Measurements from ENCODE around the gene NOTCH3.

Gene NOTCH3

GRCh38 chr19:15154002-15154612, 46.7 kb downstream of the NOTCH3 start:
- Histone ChIP-seq H3K27ac (ENCODE audit: low read depth, low read length) (no peak overlapping the region), H3K36me3 (ENCODE audit: control insufficient read depth, insufficient read depth, low read length) (no peaks in the 10 kb centered on the region), H3K9ac (ENCODE audit: low read length) (no peak overlapping the region), H3K27me3 (ENCODE audit: control insufficient read depth, insufficient read depth, low read length) (0 out of 2 replicates have a peak, but pooled peaks cover 5% of the 10 kb centered on the region), H3K4me1 (ENCODE audit: control insufficient read depth, insufficient read depth, low read length) (no peaks in the 10 kb centered on the region), H3K4me3 (ENCODE audit: low read depth, low read length) (no peak overlapping the region), H3K9me3 (ENCODE audit: control insufficient read depth, insufficient read depth, low read depth, low read length) (peaks cover 4% of the 10 kb centered on the region; the same call in 1 of the 2 replicates)

- Histone ChIP-seq H3K4me3 (ENCODE audit: low read depth, low read length) (no peak overlapping the region), H3K36me3 (ENCODE audit: control insufficient read depth, insufficient read depth, low read length) (no peaks in the 10 kb centered on the region), H3K27me3 (ENCODE audit: control insufficient read depth, insufficient read depth, low read length) (0 out of 2 replicates have a peak, but pooled peaks cover 5% of the 10 kb centered on the region), H3K9me3 (ENCODE audit: control insufficient read depth, insufficient read depth, low read depth, low read length) (no peaks in the 10 kb centered on the region), H3K4me1 (ENCODE audit: control insufficient read depth, insufficient read depth, low read length) (no peaks in the 10 kb centered on the region), H3K27ac (ENCODE audit: low read depth, low read length) (no peak overlapping the region), H3K9ac (ENCODE audit: low read length) (no peak overlapping the region)
Measured at GRCh38 chr19:15149737-15150136, 51.1 kb downstream of the NOTCH3 start.

GRCh38 chr19:15147090-15147489, 53.7 kb downstream of the NOTCH3 start:
- H3K27ac ChIP-seq (ENCODE audit: low read depth, low read length): no peak overlapping the region
- H3K4me3 ChIP-seq (ENCODE audit: low read depth, low read length): no peak overlapping the region
- H3K36me3 ChIP-seq (ENCODE audit: control insufficient read depth, insufficient read depth, low read length): no peaks in the 10 kb centered on the region
- 0 out of 2 replicates have a peak, but pooled peaks cover 5% of the 10 kb centered on the region for H3K27me3 ChIP-seq (ENCODE audit: control insufficient read depth, insufficient read depth, low read length)
- H3K9me3 ChIP-seq (ENCODE audit: control insufficient read depth, insufficient read depth, low read depth, low read length): peaks cover 6% of the 10 kb centered on the region
- no peaks in the 10 kb centered on the region for H3K4me1 ChIP-seq (ENCODE audit: control insufficient read depth, insufficient read depth, low read length)
- H3K9ac ChIP-seq (ENCODE audit: low read length): no peak overlapping the region

GRCh38 chr19:15144046-15144646, 56.6 kb downstream of the NOTCH3 start:
- H3K4me1 ChIP-seq (ENCODE audit: control insufficient read depth, insufficient read depth, low read length): no peaks in the 10 kb centered on the region
- no peak overlapping the region for H3K27ac ChIP-seq (ENCODE audit: low read depth, low read length)

GRCh38 chr19:15142313-15142712, 58.5 kb downstream of the NOTCH3 start:
- no peak overlapping the region for H3K4me3 ChIP-seq (ENCODE audit: low read depth, low read length)
- no peaks in the 10 kb centered on the region for H3K36me3 ChIP-seq (ENCODE audit: control insufficient read depth, insufficient read depth, low read length)
- H3K27ac ChIP-seq (ENCODE audit: low read depth, low read length): no peak overlapping the region
- no peaks in the 10 kb centered on the region; the same call in 1 of the 2 replicates for H3K27me3 ChIP-seq (ENCODE audit: control insufficient read depth, insufficient read depth, low read length)
- no peak overlapping the region for H3K9ac ChIP-seq (ENCODE audit: low read length)
- H3K9me3 ChIP-seq (ENCODE audit: control insufficient read depth, insufficient read depth, low read depth, low read length): peaks cover 22% of the 10 kb centered on the region
- H3K4me1 ChIP-seq (ENCODE audit: control insufficient read depth, insufficient read depth, low read length): no peaks in the 10 kb centered on the region

More at GRCh38 chr19:15144046-15144646, 56.6 kb downstream of the NOTCH3 start:
- no peak overlapping the region for H3K9ac ChIP-seq (ENCODE audit: low read length)
- H3K9me3 ChIP-seq (ENCODE audit: control insufficient read depth, insufficient read depth, low read depth, low read length): peaks cover 18% of the 10 kb centered on the region
- H3K27me3 ChIP-seq (ENCODE audit: control insufficient read depth, insufficient read depth, low read length): no peaks in the 10 kb centered on the region; the same call in 1 of the 2 replicates
- H3K4me3 ChIP-seq (ENCODE audit: low read depth, low read length): no peak overlapping the region
- H3K36me3 ChIP-seq (ENCODE audit: control insufficient read depth, insufficient read depth, low read length): no peaks in the 10 kb centered on the region

- H3K27me3 ChIP-seq (ENCODE audit: control insufficient read depth, insufficient read depth, low read length): no peaks in the 10 kb centered on the region; the same call in 1 of the 2 replicates
- H3K9me3 ChIP-seq (ENCODE audit: control insufficient read depth, insufficient read depth, low read depth, low read length): peaks cover 22% of the 10 kb centered on the region
- no peaks in the 10 kb centered on the region for H3K4me1 ChIP-seq (ENCODE audit: control insufficient read depth, insufficient read depth, low read length)
- no peak overlapping the region for H3K4me3 ChIP-seq (ENCODE audit: low read depth, low read length)
- H3K36me3 ChIP-seq (ENCODE audit: control insufficient read depth, insufficient read depth, low read length): no peaks in the 10 kb centered on the region
- no peak overlapping the region for H3K9ac ChIP-seq (ENCODE audit: low read length)
- H3K27ac ChIP-seq (ENCODE audit: low read depth, low read length): no peak overlapping the region
Measured at GRCh38 chr19:15141143-15141542, 59.7 kb downstream of the NOTCH3 start.

- Histone ChIP-seq H3K4me1 (ENCODE audit: control insufficient read depth, insufficient read depth, low read length) (no peaks in the 10 kb centered on the region), H3K9me3 (ENCODE audit: control insufficient read depth, insufficient read depth, low read depth, low read length) (peaks cover 15% of the 10 kb centered on the region), H3K27me3 (ENCODE audit: control insufficient read depth, insufficient read depth, low read length) (no peaks in the 10 kb centered on the region; the same call in 1 of the 2 replicates), H3K27ac (ENCODE audit: low read depth, low read length) (no peak overlapping the region), H3K9ac (ENCODE audit: low read length) (no peak overlapping the region), H3K36me3 (ENCODE audit: control insufficient read depth, insufficient read depth, low read length) (no peaks in the 10 kb centered on the region), H3K4me3 (ENCODE audit: low read depth, low read length) (no peak overlapping the region)
Measured at GRCh38 chr19:15138427-15138826, 62.4 kb downstream of the NOTCH3 start.

- H3K27ac ChIP-seq (ENCODE audit: low read depth, low read length): no peak overlapping the region
- H3K4me3 ChIP-seq (ENCODE audit: low read depth, low read length): no peak overlapping the region
- no peak overlapping the region for H3K9ac ChIP-seq (ENCODE audit: low read length)
- H3K9me3 ChIP-seq (ENCODE audit: control insufficient read depth, insufficient read depth, low read depth, low read length): peaks cover 15% of the 10 kb centered on the region
- no peaks in the 10 kb centered on the region for H3K4me1 ChIP-seq (ENCODE audit: control insufficient read depth, insufficient read depth, low read length)
- no peaks in the 10 kb centered on the region; the same call in 1 of the 2 replicates for H3K27me3 ChIP-seq (ENCODE audit: control insufficient read depth, insufficient read depth, low read length)
- no peaks in the 10 kb centered on the region for H3K36me3 ChIP-seq (ENCODE audit: control insufficient read depth, insufficient read depth, low read length)
Measured at GRCh38 chr19:15137777-15138176, 63.0 kb downstream of the NOTCH3 start.

- Histone ChIP-seq H3K9ac (ENCODE audit: low read length) (no peak overlapping the region), H3K27me3 (ENCODE audit: control insufficient read depth, insufficient read depth, low read length) (no peaks in the 10 kb centered on the region; the same call in 1 of the 2 replicates), H3K4me3 (ENCODE audit: low read depth, low read length) (no peak overlapping the region), H3K27ac (ENCODE audit: low read depth, low read length) (no peak overlapping the region), H3K9me3 (ENCODE audit: control insufficient read depth, insufficient read depth, low read depth, low read length) (peaks cover 15% of the 10 kb centered on the region), H3K4me1 (ENCODE audit: control insufficient read depth, insufficient read depth, low read length) (no peaks in the 10 kb centered on the region), H3K36me3 (ENCODE audit: control insufficient read depth, insufficient read depth, low read length) (no peaks in the 10 kb centered on the region)
Measured at GRCh38 chr19:15136234-15136954, 64.4 kb downstream of the NOTCH3 start.

GRCh38 chr19:15129856-15130585, 70.8 kb downstream of the NOTCH3 start:
- Histone ChIP-seq H3K4me3 (ENCODE audit: low read depth, low read length) (no peak overlapping the region), H3K4me1 (ENCODE audit: control insufficient read depth, insufficient read depth, low read length) (peaks cover 4% of the 10 kb centered on the region; the same call in 1 of the 2 replicates), H3K27ac (ENCODE audit: low read depth, low read length) (no peak overlapping the region), H3K36me3 (ENCODE audit: control insufficient read depth, insufficient read depth, low read length) (no peaks in the 10 kb centered on the region), H3K9ac (ENCODE audit: low read length) (no peak overlapping the region), H3K27me3 (ENCODE audit: control insufficient read depth, insufficient read depth, low read length) (no peaks in the 10 kb centered on the region), H3K9me3 (ENCODE audit: control insufficient read depth, insufficient read depth, low read depth, low read length) (no peaks in the 10 kb centered on the region)
